ENCODE data around the gene KIZ. TPM values are rescaled to one million over a fixed set of nuclear protein-coding genes. Genes with fewer than 3 reads are reported as not detected.

The KIZ gene
- total RNA-seq, 1 donor from 2014 or later = 42.3 TPM

GRCh38 chr20:21262812-21263211 is 136.9 kb downstream of the KIZ start:
- intact Hi-C loops (cut with micrococcal nuclease) = no loop called here
- no peak for TF ChIP-seq CTCF (IDR thresholded peaks at IDR 0.05; ENCODE audit: borderline replicate concordance)

GRCh38 chr20:21265261-21266190 is 139.6 kb downstream of the KIZ start:
- Histone ChIP-seq H3K4me1 (no peaks in the 10 kb centered on the region), H3K27ac (replicated peaks) (no peak overlapping the region), H3K9me3 (replicated peaks) (peaks cover 10% of the 10 kb centered on the region), H3K27me3 (ENCODE audit: low read depth) (peaks cover 4% of the 10 kb centered on the region), H3K36me3 (no peaks in the 10 kb centered on the region), H3K4me3 (no peak overlapping the region)
- intact Hi-C loops (cut with micrococcal nuclease) = no loop called here
- DNase-seq = no peak
- TF ChIP-seq CTCF (IDR thresholded peaks at IDR 0.05; ENCODE audit: borderline replicate concordance) = no peak

More at GRCh38 chr20:21262812-21263211, 136.9 kb downstream of the KIZ start:
- Histone ChIP-seq H3K4me3 (no peak overlapping the region), H3K36me3 (no peaks in the 10 kb centered on the region), H3K27me3 (ENCODE audit: low read depth) (peaks cover 4% of the 10 kb centered on the region), H3K27ac (replicated peaks) (no peak overlapping the region), H3K9me3 (replicated peaks) (peaks cover 10% of the 10 kb centered on the region), H3K4me1 (no peaks in the 10 kb centered on the region)
- no peak for DNase-seq

- Histone ChIP-seq H3K4me3 (no peak overlapping the region), H3K9me3 (replicated peaks) (peaks cover 10% of the 10 kb centered on the region), H3K36me3 (no peaks in the 10 kb centered on the region), H3K27me3 (ENCODE audit: low read depth) (peaks cover 4% of the 10 kb centered on the region), H3K4me1 (no peaks in the 10 kb centered on the region), H3K27ac (replicated peaks) (no peak overlapping the region)
- no peak for DNase-seq
- TF ChIP-seq CTCF (IDR thresholded peaks at IDR 0.05; ENCODE audit: borderline replicate concordance) = no peak
- intact Hi-C loops (cut with micrococcal nuclease) = no loop called here
These were observed 140.3 kb downstream of the KIZ start for GRCh38 chr20:21266191-21266536.

- DNase-seq = no peak
- H3K27me3 ChIP-seq (ENCODE audit: low read depth) = peaks cover 19% of the 10 kb centered on the region
- no peaks in the 10 kb centered on the region for H3K4me1 ChIP-seq
- H3K9me3 ChIP-seq (replicated peaks) = peaks cover 18% of the 10 kb centered on the region
- intact Hi-C loops (cut with micrococcal nuclease) = no loop called here
- H3K27ac ChIP-seq (replicated peaks) = no peak overlapping the region
- no peak overlapping the region for H3K4me3 ChIP-seq
- H3K36me3 ChIP-seq = no peaks in the 10 kb centered on the region
- TF ChIP-seq CTCF (IDR thresholded peaks at IDR 0.05; ENCODE audit: borderline replicate concordance) = no peak
These were observed 143.9 kb downstream of the KIZ start for GRCh38 chr20:21269772-21270171.

GRCh38 chr20:21270806-21271205 is 144.9 kb downstream of the KIZ start:
- intact Hi-C loops (cut with micrococcal nuclease) = no loop called here
- H3K9me3 ChIP-seq (replicated peaks) = peaks cover 18% of the 10 kb centered on the region
- no peak for TF ChIP-seq CTCF (IDR thresholded peaks at IDR 0.05; ENCODE audit: borderline replicate concordance)
- DNase-seq = no peak
- H3K27me3 ChIP-seq (ENCODE audit: low read depth) = peaks cover 28% of the 10 kb centered on the region
- H3K27ac ChIP-seq (replicated peaks) = no peak overlapping the region
- no peaks in the 10 kb centered on the region for H3K4me1 ChIP-seq
- no peaks in the 10 kb centered on the region for H3K36me3 ChIP-seq
- H3K4me3 ChIP-seq = no peak overlapping the region

All from left ventricle myocardium inferior (tissue), 1 donor.